Stimulated activated CD4-positive, alpha-beta T cell treated with anti-CD3 and anti-CD28 coated beads, Interleukin-1b, Interleukin-23, amount 100 ng/mL, for 24 hours (primary cell): ENCODE data around the gene TRMU.
"Not testable (repeated sequence)": the region's sequence is repeated elsewhere in the genome, so short reads cannot be mapped to it uniquely, and the experiment has no call there.

Source experiments
- DNase-seq, 4 experiments: peaks; one replicate each; pipeline ENCODE4 v3.0.0-alpha.2; 2020; ENCODE audit warnings: low read depth in 4 of 4, low spot score in 1 of 4

Gene TRMU

GRCh38 chr22:46300491-46300890 is 35.0 kb upstream of the TRMU start:
- no peak for DNase-seq

- DNase-seq: no peak
Observed at GRCh38 chr22:46303347-46303965, 32.1 kb upstream of the TRMU start.

GRCh38 chr22:46308283-46308988 is 27.1 kb upstream of the TRMU start:
- DNase-seq: no peak

GRCh38 chr22:46309526-46310085 is 25.9 kb upstream of the TRMU start:
- DNase-seq: no peak

- no peak for DNase-seq
Observed at GRCh38 chr22:46312056-46312455, 23.5 kb upstream of the TRMU start.

GRCh38 chr22:46312848-46313247 is 22.7 kb upstream of the TRMU start:
- not testable (repeated sequence) for DNase-seq

GRCh38 chr22:46315976-46316375 is 19.5 kb upstream of the TRMU start:
- no peak for DNase-seq

GRCh38 chr22:46317646-46318045 is 17.9 kb upstream of the TRMU start:
- no peak for DNase-seq

GRCh38 chr22:46318576-46318975 is 16.9 kb upstream of the TRMU start:
- no peak for DNase-seq

- DNase-seq: no peak
Observed at GRCh38 chr22:46319319-46319718, 16.2 kb upstream of the TRMU start.

GRCh38 chr22:46320166-46320710 is 15.3 kb upstream of the TRMU start:
- DNase-seq: no peak

GRCh38 chr22:46320716-46321386 is 14.7 kb upstream of the TRMU start:
- no peak for DNase-seq

- DNase-seq: no peak
Observed at GRCh38 chr22:46322711-46323110, 12.8 kb upstream of the TRMU start.

GRCh38 chr22:46323162-46323561 is 12.4 kb upstream of the TRMU start:
- DNase-seq: no peak

- DNase-seq: no peak
Observed at GRCh38 chr22:46326066-46326680, 9.3 kb upstream of the TRMU start.

- DNase-seq: no peak
Observed at GRCh38 chr22:46327691-46328465, 7.6 kb upstream of the TRMU start.

- no peak for DNase-seq
Observed at GRCh38 chr22:46328797-46329196, 6.7 kb upstream of the TRMU start.

GRCh38 chr22:46329616-46330015 is 5.9 kb upstream of the TRMU start:
- no peak for DNase-seq

GRCh38 chr22:46330426-46330825 is 5.1 kb upstream of the TRMU start:
- DNase-seq: no peak

GRCh38 chr22:46331496-46331895 is 4.0 kb upstream of the TRMU start:
- DNase-seq: no peak
